ENCODE data around the gene ZNRD2.

Gene ZNRD2

GRCh38 chr11:65535102-65535501 is 35.2 kb upstream of the ZNRD2 start:
- H3K27me3 Mint-ChIP-seq = no peaks in the 10 kb centered on the region
- no peaks in the 10 kb centered on the region for H3K9me3 Mint-ChIP-seq
- no peak overlapping the region for H3K4me3 Mint-ChIP-seq
- no peak overlapping the region for H3K27ac Mint-ChIP-seq
- no peaks in the 10 kb centered on the region for H3K36me3 Mint-ChIP-seq
- peaks cover 3% of the 10 kb centered on the region for H3K4me1 Mint-ChIP-seq

GRCh38 chr11:65536412-65537295 is 33.6 kb upstream of the ZNRD2 start:
- H3K27ac Mint-ChIP-seq = peak overlapping the region; percentile 41
- no peaks in the 10 kb centered on the region for H3K9me3 Mint-ChIP-seq
- no peak overlapping the region for H3K4me3 Mint-ChIP-seq
- H3K27me3 Mint-ChIP-seq = no peaks in the 10 kb centered on the region
- peaks cover 4% of the 10 kb centered on the region for H3K4me1 Mint-ChIP-seq
- H3K36me3 Mint-ChIP-seq = no peaks in the 10 kb centered on the region

- H3K27ac Mint-ChIP-seq = no peak overlapping the region
- H3K36me3 Mint-ChIP-seq = no peaks in the 10 kb centered on the region
- H3K27me3 Mint-ChIP-seq = no peaks in the 10 kb centered on the region
- no peaks in the 10 kb centered on the region for H3K9me3 Mint-ChIP-seq
- peaks cover 8% of the 10 kb centered on the region for H3K4me1 Mint-ChIP-seq
- no peak overlapping the region for H3K4me3 Mint-ChIP-seq
Measured at GRCh38 chr11:65537296-65537597, 33.0 kb upstream of the ZNRD2 start.

- Mint-ChIP-seq H3K4me3 (no peak overlapping the region), H3K36me3 (no peaks in the 10 kb centered on the region), H3K27me3 (no peaks in the 10 kb centered on the region)
Measured at GRCh38 chr11:65537620-65538231, 32.6 kb upstream of the ZNRD2 start.

GRCh38 chr11:65538232-65538914 is 31.9 kb upstream of the ZNRD2 start:
- no peaks in the 10 kb centered on the region for H3K27me3 Mint-ChIP-seq
- peaks cover 8% of the 10 kb centered on the region for H3K4me1 Mint-ChIP-seq

More at GRCh38 chr11:65537620-65538231, 32.6 kb upstream of the ZNRD2 start:
- Mint-ChIP-seq H3K9me3 (no peaks in the 10 kb centered on the region), H3K27ac (no peak overlapping the region), H3K4me1 (peaks cover 8% of the 10 kb centered on the region)

GRCh38 chr11:65538915-65539743 is 31.1 kb upstream of the ZNRD2 start:
- H3K27ac Mint-ChIP-seq = no peak overlapping the region
- H3K9me3 Mint-ChIP-seq = no peaks in the 10 kb centered on the region
- peaks cover 13% of the 10 kb centered on the region for H3K4me1 Mint-ChIP-seq
- H3K36me3 Mint-ChIP-seq = no peaks in the 10 kb centered on the region
- H3K4me3 Mint-ChIP-seq = no peak overlapping the region
- no peaks in the 10 kb centered on the region for H3K27me3 Mint-ChIP-seq

More at GRCh38 chr11:65538232-65538914, 31.9 kb upstream of the ZNRD2 start:
- Mint-ChIP-seq H3K9me3 (no peaks in the 10 kb centered on the region), H3K36me3 (no peaks in the 10 kb centered on the region), H3K4me3 (peak overlapping the region; percentile 23), H3K27ac (no peak overlapping the region)

GRCh38 chr11:65539744-65540289 is 30.5 kb upstream of the ZNRD2 start:
- H3K9me3 Mint-ChIP-seq = no peaks in the 10 kb centered on the region
- H3K27ac Mint-ChIP-seq = no peak overlapping the region
- H3K4me3 Mint-ChIP-seq = peak overlapping the region; percentile 89
- H3K4me1 Mint-ChIP-seq = peaks cover 19% of the 10 kb centered on the region
- no peaks in the 10 kb centered on the region for H3K36me3 Mint-ChIP-seq
- H3K27me3 Mint-ChIP-seq = no peaks in the 10 kb centered on the region

- H3K4me1 Mint-ChIP-seq = peaks cover 26% of the 10 kb centered on the region
- H3K27ac Mint-ChIP-seq = peak overlapping the region; percentile 87
- no peaks in the 10 kb centered on the region for H3K36me3 Mint-ChIP-seq
- no peaks in the 10 kb centered on the region for H3K9me3 Mint-ChIP-seq
- peak overlapping the region; percentile 89 for H3K4me3 Mint-ChIP-seq
- no peaks in the 10 kb centered on the region for H3K27me3 Mint-ChIP-seq
Measured at GRCh38 chr11:65540290-65541092, 29.8 kb upstream of the ZNRD2 start.

GRCh38 chr11:65541093-65541982 is 28.9 kb upstream of the ZNRD2 start:
- Mint-ChIP-seq H3K9me3 (no peaks in the 10 kb centered on the region), H3K36me3 (no peaks in the 10 kb centered on the region), H3K4me1 (peaks cover 34% of the 10 kb centered on the region), H3K4me3 (peak overlapping the region; percentile 89), H3K27ac (no peak overlapping the region), H3K27me3 (no peaks in the 10 kb centered on the region)

GRCh38 chr11:65542738-65543390 is 27.4 kb upstream of the ZNRD2 start:
- Mint-ChIP-seq H3K27ac (no peak overlapping the region), H3K4me1 (peaks cover 44% of the 10 kb centered on the region), H3K4me3 (no peak overlapping the region), H3K9me3 (no peaks in the 10 kb centered on the region), H3K27me3 (no peaks in the 10 kb centered on the region), H3K36me3 (no peaks in the 10 kb centered on the region)

GRCh38 chr11:65545853-65546216 is 24.4 kb upstream of the ZNRD2 start:
- H3K36me3 Mint-ChIP-seq = peaks cover 1% of the 10 kb centered on the region
- H3K9me3 Mint-ChIP-seq = no peaks in the 10 kb centered on the region
- H3K4me1 Mint-ChIP-seq = peaks cover 63% of the 10 kb centered on the region
- no peaks in the 10 kb centered on the region for H3K27me3 Mint-ChIP-seq
- peak overlapping the region; percentile 85 for H3K27ac Mint-ChIP-seq
- peak overlapping the region; percentile 68 for H3K4me3 Mint-ChIP-seq

- Mint-ChIP-seq H3K4me1 (peaks cover 63% of the 10 kb centered on the region), H3K27me3 (no peaks in the 10 kb centered on the region), H3K27ac (peak overlapping the region; percentile 85)
Measured at GRCh38 chr11:65546217-65546958, 23.9 kb upstream of the ZNRD2 start.

More at GRCh38 chr11:65546217-65546958, 23.9 kb upstream of the ZNRD2 start:
- H3K9me3 Mint-ChIP-seq = no peaks in the 10 kb centered on the region
- peak overlapping the region; percentile 76 for H3K4me3 Mint-ChIP-seq
- H3K36me3 Mint-ChIP-seq = peaks cover 1% of the 10 kb centered on the region
